H1 (cell line): ENCODE measurements around the gene SEMA3B. TPM values are rescaled to one million over a fixed set of nuclear protein-coding genes. Genes with fewer than 3 reads are reported as not detected.

ENCODE experiments used
- CTCF ChIA-PET: fragments of 300-600 bp; sonication (Branson Sonifier 250); formaldehyde crosslinking; loops from one replicate; lab custom pipeline; 2021; ENCODE audit not compliant: partially characterized antibody; lab: Charles Lee
- POLR2A ChIA-PET: fragments of 300-600 bp; sonication (Branson Sonifier 250); formaldehyde crosslinking; loops from one replicate; lab custom pipeline; 2021; ENCODE audit warnings: inconsistent platforms; ENCODE audit not compliant: partially characterized antibody; lab: Charles Lee
- DNase-seq, 2 experiments: peaks; one replicate each; pipeline versions ENCODE4 v3.0.0 to v3.0.0-alpha.2; 2010 to 2022; ENCODE audit warnings: low spot score in 2 of 2, low read depth in 1 of 2, mixed read lengths in 1 of 2
- FAIRE-seq: peaks from 2 replicates; lab custom pipeline; 2011; peaks lifted over from hg19 to GRCh38; lab: Jason Lieb, UNC
- H2AFZ ChIP-seq: 2 replicates; pipeline ENCODE4 v1.8.1; 2012; ENCODE audit warnings: low read length, inconsistent platforms
- H2AK5ac ChIP-seq: 2 replicates; pipeline ENCODE4 v1.6.1; 2013; ENCODE audit warnings: low read depth, low read length
- H2BK120ac ChIP-seq: replicated peaks from 2 replicates; pipeline ENCODE3; 2013; ENCODE audit warnings: low read depth, low read length, inconsistent platforms
- H2BK12ac ChIP-seq: 2 replicates; pipeline ENCODE4 v1.6.1; 2013; ENCODE audit warnings: low read depth, low read length
- H2BK15ac ChIP-seq: 2 replicates; pipeline ENCODE4 v1.6.1; 2013; ENCODE audit warnings: low read length
- H2BK20ac ChIP-seq: 2 replicates; pipeline ENCODE4 v1.6.1; 2013; ENCODE audit warnings: low read length
- H2BK5ac ChIP-seq: 2 replicates; pipeline ENCODE4 v1.6.1; 2013; ENCODE audit warnings: low read depth, low read length
- H3K14ac ChIP-seq: 2 replicates; pipeline ENCODE4 v1.6.1; 2013; ENCODE audit warnings: inconsistent platforms; ENCODE audit not compliant: insufficient read length
- H3K18ac ChIP-seq: 2 replicates; pipeline ENCODE4 v1.6.1; 2013; ENCODE audit warnings: low read length; ENCODE audit errors: extremely low read depth
- H3K23ac ChIP-seq: 2 replicates; pipeline ENCODE4 v1.6.1; 2013; ENCODE audit warnings: inconsistent platforms; ENCODE audit not compliant: insufficient read length
- H3K23me2 ChIP-seq: 2 replicates; pipeline ENCODE4 v1.6.1; 2013; ENCODE audit warnings: low read depth, low read length
- H3K27ac ChIP-seq: 2 replicates; pipeline ENCODE4 v1.6.1; 2011; ENCODE audit warnings: low read depth, low read length, inconsistent platforms
- H3K27me3 ChIP-seq, 4 experiments: replicated peaks in 1 of 4; 1 replicate in 1 of 4; 2 replicates in 3 of 4; pipeline versions ENCODE4 v1.6.1 to v1.8.1; 2011 to 2013; ENCODE audit warnings: low read length in 3 of 4, mild to moderate bottlenecking in 3 of 4, inconsistent platforms in 2 of 4, mixed read lengths in 2 of 4, moderate library complexity in 1 of 4; ENCODE audit not compliant: control insufficient read depth in 3 of 4, insufficient read depth in 3 of 4; ENCODE audit errors: extremely low read depth in 1 of 4
- H3K36me3 ChIP-seq, 4 experiments: 2 replicates each; pipeline versions ENCODE4 v1.6.1 to v1.8.1; 2011 to 2013; ENCODE audit warnings: mild to moderate bottlenecking in 4 of 4, low read length in 3 of 4, moderate library complexity in 2 of 4, control low read depth in 1 of 4, inconsistent platforms in 1 of 4; ENCODE audit not compliant: insufficient read depth in 4 of 4, control insufficient read depth in 2 of 4
- H3K4ac ChIP-seq: replicated peaks from 2 replicates; pipeline ENCODE3; 2013; ENCODE audit warnings: low read length, low read depth, mixed read lengths, inconsistent platforms; ENCODE audit not compliant: insufficient read length
- H3K4me1 ChIP-seq, 4 experiments: replicated peaks in 1 of 4; 1 replicate in 1 of 4; 2 replicates in 3 of 4; pipeline versions ENCODE4 v1.6.1 to v1.8.1; 2011 to 2013; ENCODE audit warnings: low read length in 3 of 4, inconsistent platforms in 2 of 4, mixed read lengths in 1 of 4; ENCODE audit not compliant: insufficient read depth in 4 of 4, control insufficient read depth in 3 of 4
- H3K4me2 ChIP-seq, 2 experiments: 2 replicates each; pipeline versions ENCODE4 v1.6.1 to v1.8.1; 2011 to 2013; ENCODE audit warnings: low read depth in 2 of 2, low read length in 2 of 2, control low read depth in 1 of 2, inconsistent platforms in 1 of 2, mild to moderate bottlenecking in 1 of 2; ENCODE audit not compliant: insufficient read depth in 1 of 2
- H3K4me3 ChIP-seq, 4 experiments: fragments of 200-600, 300-600 bp in 1 of 4; sonication (generic), shearing (Covaris generic), sonication (Bioruptor Twin) in 1 of 4; 2 replicates each; pipeline versions ENCODE4 v1.5.1 to v1.8.1; 2011 to 2016; ENCODE audit warnings: low read length in 4 of 4, low read depth in 3 of 4, control low read depth in 2 of 4, inconsistent platforms in 2 of 4, mild to moderate bottlenecking in 2 of 4, mixed read lengths in 1 of 4, moderate library complexity in 1 of 4; ENCODE audit not compliant: insufficient read depth in 2 of 4; ENCODE audit errors: extremely low read depth in 1 of 4
- H3K56ac ChIP-seq: replicated peaks from 2 replicates; pipeline ENCODE3; 2013; ENCODE audit warnings: low read depth, mild to moderate bottlenecking, mixed read lengths, low read length, inconsistent platforms; ENCODE audit not compliant: insufficient read length
- H3K79me1 ChIP-seq: 2 replicates; pipeline ENCODE4 v1.6.1; 2013; ENCODE audit warnings: low read depth, low read length, control low read depth
- H3K79me2 ChIP-seq, 2 experiments: 2 replicates each; pipeline versions ENCODE4 v1.6.1 to v1.8.1; 2012 to 2013; ENCODE audit warnings: low read length in 2 of 2, mild to moderate bottlenecking in 2 of 2, inconsistent platforms in 1 of 2; ENCODE audit not compliant: insufficient read depth in 2 of 2, control insufficient read depth in 1 of 2
- H3K9ac ChIP-seq, 4 experiments: replicated peaks in 1 of 4; 1 replicate in 1 of 4; 2 replicates in 3 of 4; pipeline versions ENCODE4 v1.6.1 to v1.8.1; 2011 to 2013; ENCODE audit warnings: low read depth in 3 of 4, low read length in 3 of 4, control low read depth in 2 of 4, mild to moderate bottlenecking in 2 of 4, moderate library complexity in 2 of 4, inconsistent platforms in 1 of 4; ENCODE audit errors: extremely low read depth in 1 of 4
- H3K9me3 ChIP-seq, 2 experiments: 2 replicates each; pipeline versions ENCODE4 v1.6.1 to v1.8.1; 2012 to 2013; ENCODE audit warnings: mild to moderate bottlenecking in 2 of 2, moderate library complexity in 2 of 2, control low read depth in 1 of 2, inconsistent platforms in 1 of 2, low read depth in 1 of 2, low read length in 1 of 2, mixed read lengths in 1 of 2; ENCODE audit not compliant: insufficient read depth in 2 of 2
- H4K20me1 ChIP-seq, 2 experiments: replicated peaks in 1 of 2; 2 replicates each; pipeline versions ENCODE3 to v1.8.1; 2011 to 2013; ENCODE audit warnings: inconsistent platforms in 2 of 2, low read length in 2 of 2, mild to moderate bottlenecking in 1 of 2; ENCODE audit not compliant: insufficient read depth in 2 of 2, control insufficient read depth in 1 of 2
- H4K5ac ChIP-seq: 2 replicates; pipeline ENCODE4 v1.6.1; 2013; ENCODE audit warnings: low read length, low read depth, mixed read lengths, inconsistent platforms; ENCODE audit not compliant: insufficient read length
- H4K8ac ChIP-seq: 2 replicates; pipeline ENCODE4 v1.8.0; 2013; ENCODE audit warnings: mild to moderate bottlenecking, moderate library complexity, low read length, inconsistent platforms; ENCODE audit not compliant: insufficient read depth; ENCODE audit errors: extremely low read depth
- H4K91ac ChIP-seq: replicated peaks from 2 replicates; pipeline ENCODE3; 2013; ENCODE audit warnings: low read length, mixed read lengths, inconsistent platforms; ENCODE audit not compliant: insufficient read length
- E2F6 ChIP-seq: IDR thresholded peaks from 2 replicates; pipeline ENCODE4 v1.6.1; 2012; ENCODE audit warnings: inconsistent platforms
- SAP30 ChIP-seq: fragments of 300-600 bp; sonication (generic); IDR thresholded peaks from 2 replicates; pipeline ENCODE4 v1.7.1; 2012; ENCODE audit warnings: low read length, moderate library complexity, mild to moderate bottlenecking, inconsistent platforms; ENCODE audit not compliant: insufficient read depth, insufficient replicate concordance
- WGBS, 2 experiments: shearing (Covaris generic) in 1 of 2; methylation state at CpG; one replicate each; pipeline versions ENCODE4 v1.1.6 to v1.1.7; 2013 to 2015; ENCODE audit warnings: low lambda C conversion rate in 2 of 2, mixed read lengths in 2 of 2, inconsistent platforms in 1 of 2, low coverage in 1 of 2, missing lambda C conversion rate in 1 of 2; ENCODE audit not compliant: insufficient replicate concordance in 2 of 2, insufficient coverage in 1 of 2, insufficient read length in 1 of 2; ENCODE audit errors: extremely low coverage in 1 of 2, missing lambda C conversion rate in 1 of 2; 5-methylcytosine and 5-hydroxymethylcytosine counted together
- polyA plus RNA-seq, 7 experiments: library from polyadenylated mRNA; depleted of rRNA in 3 of 7; stranded (reverse) in 5 of 7; unstranded in 2 of 7; fragments of >200 nt in 5 of 7; fragments of 200-250 nt in 2 of 7; gene quantifications; 1 replicate in 5 of 7; 2 replicates in 1 of 7; 4 replicates in 1 of 7; pipeline versions ENCODE4 v1.2.1 to v1.2.3, GENCODE V29; 2011 to 2013; ENCODE audit warnings: missing spikeins in 2 of 7, mixed read lengths in 2 of 7
- total RNA-seq: library from RNA; stranded (reverse); fragmentation: NEBNext Ultra II Directional; extraction: Animal tissue kit (Norgen Biotek cat#: 25700); gene quantifications from 2 replicates; pipeline ENCODE4 v1.2.1, GENCODE V29; 2021

The SEMA3B gene
- total and polyA plus RNA-seq, 2 of the 8 experiments (the other 6 are each of a cell fraction or from before 2014, with no cell fraction given), result 3.0 to 4.7 TPM

DNA sequence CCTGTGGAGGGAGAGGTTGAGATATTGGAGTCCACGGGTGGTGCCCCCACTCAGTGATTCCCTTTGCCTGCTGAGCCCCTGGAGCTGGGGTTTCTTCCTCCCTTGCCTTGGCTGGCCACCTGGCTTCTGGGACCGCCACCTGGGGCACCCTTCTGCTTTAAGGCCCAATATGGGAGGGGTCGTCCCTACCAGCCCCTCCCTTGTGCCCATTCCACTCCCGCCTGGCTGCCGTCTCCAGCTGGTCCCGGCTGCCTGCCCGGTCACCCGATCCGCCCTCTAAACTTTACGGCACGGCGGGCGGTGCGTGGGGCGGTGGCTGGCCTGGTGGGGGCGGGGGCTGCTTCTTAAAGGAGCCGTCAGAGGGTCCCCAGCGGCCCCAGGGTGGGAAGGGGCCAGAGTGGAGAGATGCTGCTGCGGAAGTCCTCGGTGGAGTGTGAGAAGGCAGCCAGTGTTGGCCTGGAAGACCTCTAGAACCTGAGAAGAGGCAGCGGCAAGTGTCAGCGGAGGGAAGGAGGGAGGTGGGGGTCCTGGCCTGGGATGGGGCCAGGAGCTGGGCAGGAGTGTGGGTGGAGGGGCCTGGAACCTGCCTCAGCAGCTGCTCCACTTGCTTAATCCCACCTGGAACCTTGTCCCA, 1.6 kb upstream of the SEMA3B start:
- TF ChIP-seq E2F6 (0 out of 2 replicates have a peak, but pooled peaks have one; percentile 41), SAP30 (no peak)
- peak overlapping the region; percentile 28 to 46 for H3K4me2 ChIP-seq

More for the DNA sequence above, 1.6 kb upstream of the SEMA3B start:
- Histone ChIP-seq H2BK5ac (peak overlapping the region; percentile 66; the same call in 1 of the 2 replicates), H2BK15ac (peak overlapping the region; percentile 5; the same call in 1 of the 2 replicates), H3K4ac (peak overlapping the region; percentile 70), H3K9me3 (no peaks in the 10 kb centered on the region), H3K23ac (no peak overlapping the region), H3K9ac (no peak overlapping the region), H4K91ac (peak overlapping the region; percentile 95), H3K14ac (no peak overlapping the region), H2AFZ (no peak overlapping the region), H2AK5ac (peak overlapping the region; percentile 45; the same call in 1 of the 2 replicates), H2BK12ac (peak overlapping the region; percentile 97; the same call in 1 of the 2 replicates), H3K56ac (no peak overlapping the region), H3K79me2 (no peaks in the 10 kb centered on the region), H3K4me3 (peak overlapping the region in 1 of 4 experiments; percentile 24; a peak in 1 of 8 replicates), H4K5ac (peak overlapping the region; percentile 38), H3K18ac (peak overlapping the region; percentile 62), H3K4me1 (peaks cover 0 to 48% (median 36%) of the 10 kb centered on the region in 4 experiments; a peak in 6 of 7 replicates), H3K23me2 (peaks cover 4% of the 10 kb centered on the region; the same call in 1 of the 2 replicates), H3K79me1 (no peaks in the 10 kb centered on the region), H3K27ac (no peak overlapping the region), H3K36me3 (no peaks in the 10 kb centered on the region), H2BK20ac (peak overlapping the region; percentile 90; the same call in 1 of the 2 replicates), H3K27me3 (peaks cover 0 to 3% (median 0%) of the 10 kb centered on the region in 4 experiments; a peak in 3 of 7 replicates), H4K8ac (peak overlapping the region; percentile 45), H2BK120ac (peak overlapping the region; percentile 73), H4K20me1 (peaks cover 0 to 1% of the 10 kb centered on the region in 2 experiments)
- CTCF ChIA-PET, result interaction anchor here (0.5 to 53.5 kb wide), 10 partner anchors 10 to 121 kb away, joined by 3 to 2149 read pairs (median 16); partner anchors contain the start of genes GNAI2, GNAT1, HYAL2 and LSMEM2
- POLR2A ChIA-PET, result interaction anchor here (0.6 to 3.5 kb wide), 15 partner anchors 8 to 298 kb away, joined by 3 to 19 read pairs (median 3); partner anchors contain the start of genes GNAI2, IFRD2 and LSMEM2
- DNase-seq, result peak in 1 of 2 experiments; percentile 69
- FAIRE-seq, result no peak
- 59% methylated on average over 10 of the region's 22 CpGs; no CpG with 5 or more reads in 1 of the 2 experiments for WGBS, 2 experiments
